WTC11 (cell line): ENCODE data around the gene ICAM1. TPM values are rescaled to one million over a fixed set of nuclear protein-coding genes. Genes with fewer than 3 reads are reported as not detected.

Experiments used
- ATAC-seq: fragments of 200-7000 bp; cut with Tn5 transposase; 2 replicates; pipeline ENCODE4 v1.10.0; 2021; ENCODE audit warnings: mild to moderate bottlenecking, moderate library complexity
- CTCF ChIA-PET: fragments of 300-600 bp; sonication (Branson Sonifier 250); formaldehyde crosslinking; loops from one replicate; lab custom pipeline; 2021; ENCODE audit warnings: antibody characterized with exemption; lab: Charles Lee
- POLR2A ChIA-PET: fragments of 350-600 bp; sonication (Branson Sonifier 250); formaldehyde crosslinking; loops from one replicate; lab custom pipeline; 2021; ENCODE audit warnings: antibody characterized with exemption; lab: Charles Lee
- DNase-seq: peaks from one replicate; pipeline ENCODE4 v3.0.0; 2021; ENCODE audit warnings: low spot score
- H3K27ac Mint-ChIP-seq: 2 replicates; pipeline ENCODE4 v1.8.0; 2021; ENCODE audit warnings: mixed read lengths
- H3K27me3 Mint-ChIP-seq: 2 replicates; pipeline ENCODE4 v1.8.0; 2021; ENCODE audit warnings: low read depth, mild to moderate bottlenecking, moderate library complexity, mixed read lengths
- H3K36me3 Mint-ChIP-seq: 2 replicates; pipeline ENCODE4 v1.8.0; 2021; ENCODE audit warnings: mixed read lengths
- H3K4me1 Mint-ChIP-seq: 2 replicates; pipeline ENCODE4 v1.8.0; 2022; ENCODE audit warnings: mixed read lengths
- H3K4me3 Mint-ChIP-seq: 2 replicates; pipeline ENCODE4 v1.8.0; 2021; ENCODE audit warnings: mild to moderate bottlenecking, moderate library complexity, mixed read lengths
- H3K9me3 Mint-ChIP-seq: 2 replicates; pipeline ENCODE4 v1.8.0; 2021; ENCODE audit warnings: mixed read lengths
- ATF1 ChIP-seq: sonication (generic); formaldehyde crosslinking; IDR thresholded peaks from 2 replicates; pipeline ENCODE4 v1.8.1; 2023; ENCODE audit warnings: mild to moderate bottlenecking, moderate library complexity, missing genetic modification reagents
- CDX4 ChIP-seq: fragments of 250-450 bp; sonication (Bioruptor Pico); IDR thresholded peaks from 2 replicates; pipeline ENCODE4 v1.9.0; 2021; ENCODE audit warnings: moderate library complexity, mild to moderate bottlenecking, inconsistent platforms, borderline replicate concordance
- ELF4 ChIP-seq: sonication (generic); formaldehyde crosslinking; IDR thresholded peaks from 2 replicates; pipeline ENCODE4 v1.8.1; 2022; ENCODE audit warnings: low read depth, mild to moderate bottlenecking, moderate library complexity, missing genetic modification reagents
- ESRRA ChIP-seq: sonication (generic); formaldehyde crosslinking; IDR thresholded peaks from 2 replicates; pipeline ENCODE4 v1.8.1; 2022; ENCODE audit warnings: mild to moderate bottlenecking, missing genetic modification reagents, borderline replicate concordance
- FOXJ3 ChIP-seq: sonication (generic); formaldehyde crosslinking; IDR thresholded peaks from 2 replicates; pipeline ENCODE4 v1.9.0; 2021; ENCODE audit warnings: missing genetic modification reagents, mild to moderate bottlenecking, borderline replicate concordance
- FOXP4 ChIP-seq: sonication (generic); formaldehyde crosslinking; IDR thresholded peaks from 2 replicates; pipeline ENCODE4 v1.8.0; 2022; ENCODE audit warnings: mild to moderate bottlenecking, missing genetic modification reagents
- HMGXB4 ChIP-seq: sonication (generic); formaldehyde crosslinking; IDR thresholded peaks from 2 replicates; pipeline ENCODE4 v1.8.1; 2023; ENCODE audit warnings: mild to moderate bottlenecking, moderate library complexity, missing genetic modification reagents
- IRF1 ChIP-seq: sonication (generic); formaldehyde crosslinking; IDR thresholded peaks from 2 replicates; pipeline ENCODE4 v1.8.0; 2023; ENCODE audit warnings: missing genetic modification reagents
- IRF2 ChIP-seq: sonication (generic); formaldehyde crosslinking; IDR thresholded peaks from 2 replicates; pipeline ENCODE4 v1.8.0; 2022; ENCODE audit warnings: low read depth, missing genetic modification reagents, borderline replicate concordance
- KAT7 ChIP-seq: sonication (generic); formaldehyde crosslinking; IDR thresholded peaks from 2 replicates; pipeline ENCODE4 v1.8.1; 2023; ENCODE audit warnings: missing genetic modification reagents, mild to moderate bottlenecking, borderline replicate concordance
- MYBL2 ChIP-seq: sonication (generic); formaldehyde crosslinking; IDR thresholded peaks from 2 replicates; pipeline ENCODE4 v1.8.1; 2023; ENCODE audit warnings: mild to moderate bottlenecking, moderate library complexity, missing genetic modification reagents
- NFE2L1 ChIP-seq: sonication (generic); formaldehyde crosslinking; IDR thresholded peaks from 2 replicates; pipeline ENCODE4 v1.8.1; 2023; ENCODE audit warnings: missing genetic modification reagents
- OVOL2 ChIP-seq: fragments of 250-450 bp; sonication (Bioruptor Pico); IDR thresholded peaks from 2 replicates; pipeline ENCODE4 v1.9.0; 2021; ENCODE audit warnings: mild to moderate bottlenecking, borderline replicate concordance
- PRDM15 ChIP-seq: sonication (generic); formaldehyde crosslinking; IDR thresholded peaks from 2 replicates; pipeline ENCODE4 v1.8.0; 2022; ENCODE audit warnings: missing genetic modification reagents
- RELA ChIP-seq: sonication (generic); formaldehyde crosslinking; IDR thresholded peaks from 2 replicates; pipeline ENCODE4 v1.8.1; 2022; ENCODE audit warnings: missing genetic modification reagents, mild to moderate bottlenecking, borderline replicate concordance
- TP53 ChIP-seq: sonication (generic); formaldehyde crosslinking; IDR thresholded peaks from 2 replicates; pipeline ENCODE4 v1.8.1; 2023; ENCODE audit warnings: mild to moderate bottlenecking, missing genetic modification reagents
- ZMAT4 ChIP-seq: fragments of 250-450 bp; sonication (Bioruptor Pico); IDR thresholded peaks from 2 replicates; pipeline ENCODE4 v1.9.0; 2021; ENCODE audit warnings: mild to moderate bottlenecking
- ZNF219 ChIP-seq: sonication (generic); formaldehyde crosslinking; IDR thresholded peaks from 2 replicates; pipeline ENCODE4 v1.8.0; 2023; ENCODE audit warnings: missing genetic modification reagents, mild to moderate bottlenecking, borderline replicate concordance
- ZNF232 ChIP-seq: sonication (generic); formaldehyde crosslinking; IDR thresholded peaks from 2 replicates; pipeline ENCODE4 v1.8.0; 2022; ENCODE audit warnings: mild to moderate bottlenecking, missing genetic modification reagents
- ZNF423 ChIP-seq: fragments of 250-450 bp; sonication (Bioruptor Pico); IDR thresholded peaks from 2 replicates; pipeline ENCODE4 v2.1.2; 2022; ENCODE audit warnings: mild to moderate bottlenecking, moderate library complexity
- total RNA-seq: library from RNA; stranded (reverse); gene quantifications from 3 replicates; pipeline ENCODE4 v1.2.3, GENCODE V29; 2021
- TF ChIP-seq, protein P1 (sequence below): sonication (generic); formaldehyde crosslinking; IDR thresholded peaks from 2 replicates; pipeline ENCODE4 v1.8.1; 2022; ENCODE audit warnings: mild to moderate bottlenecking, moderate library complexity, missing genetic modification reagents

ICAM1 gene
- total RNA-seq, 1 experiment from 2014 or later, result 3.8 TPM

- no peak for TF ChIP-seq FOXP4 (CRISPR knock-in tag)
Observed at GRCh38 chr19:10266706-10267105, 4.2 kb upstream of the ICAM1 start (continued).

GRCh38 chr19:10268071-10268470 is 2.8 kb upstream of the ICAM1 start:
- CTCF ChIA-PET, result interaction anchor here (0.6 to 6.1 kb wide), 5 partner anchors 9 to 562 kb away, joined by 3 to 163 read pairs (median 4); no protein-coding TSS in a partner anchor
- H3K9me3 Mint-ChIP-seq, result no peaks in the 10 kb centered on the region
- POLR2A ChIA-PET, result interaction anchor here (1.2 kb wide), 1 partner anchor 105 kb away, joined by 3 read pairs; no protein-coding TSS in a partner anchor

More at GRCh38 chr19:10268071-10268470, 2.8 kb upstream of the ICAM1 start:
- ATAC-seq (no peak), DNase-seq (no peak)
- Mint-ChIP-seq H3K36me3 (no peaks in the 10 kb centered on the region), H3K4me1 (0 out of 2 replicates have a peak, but pooled peaks cover 4% of the 10 kb centered on the region), H3K27ac (no peak overlapping the region), H3K27me3 (peaks cover 45% of the 10 kb centered on the region), H3K4me3 (no peak overlapping the region)
- TF ChIP-seq ZNF219 (CRISPR knock-in tag), result no peak
- no peak for TF ChIP-seq PRDM15 (CRISPR knock-in tag)
- no peak for TF ChIP-seq ESRRA (CRISPR knock-in tag)
- TF ChIP-seq CDX4, result no peak
- no peak for TF ChIP-seq OVOL2 (CRISPR knock-in tag)
- TF ChIP-seq IRF2 (CRISPR knock-in tag), result no peak
- no peak for TF ChIP-seq ELF4 (CRISPR knock-in tag)
- TF ChIP-seq, protein P1, sequence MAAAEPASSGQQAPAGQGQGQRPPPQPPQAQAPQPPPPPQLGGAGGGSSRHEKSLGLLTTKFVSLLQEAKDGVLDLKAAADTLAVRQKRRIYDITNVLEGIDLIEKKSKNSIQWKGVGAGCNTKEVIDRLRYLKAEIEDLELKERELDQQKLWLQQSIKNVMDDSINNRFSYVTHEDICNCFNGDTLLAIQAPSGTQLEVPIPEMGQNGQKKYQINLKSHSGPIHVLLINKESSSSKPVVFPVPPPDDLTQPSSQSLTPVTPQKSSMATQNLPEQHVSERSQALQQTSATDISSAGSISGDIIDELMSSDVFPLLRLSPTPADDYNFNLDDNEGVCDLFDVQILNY (CRISPR knock-in tag), result no peak
- no peak for TF ChIP-seq ZMAT4 (CRISPR knock-in tag)
- no peak for TF ChIP-seq MYBL2 (CRISPR knock-in tag)
- no peak for TF ChIP-seq FOXJ3 (CRISPR knock-in tag)
- TF ChIP-seq HMGXB4, result no peak
- TF ChIP-seq KAT7, result no peak
- no peak for TF ChIP-seq ZNF232
- TF ChIP-seq TP53, result no peak
- TF ChIP-seq ATF1 (CRISPR knock-in tag), result no peak
- no peak for TF ChIP-seq NFE2L1 (CRISPR knock-in tag)
- TF ChIP-seq IRF1 (CRISPR knock-in tag), result no peak
- no peak for TF ChIP-seq ZNF423 (CRISPR knock-in tag)
- no peak for TF ChIP-seq RELA (CRISPR knock-in tag)
